ENCODE results near the gene AFF3.

The AFF3 gene

DNA sequence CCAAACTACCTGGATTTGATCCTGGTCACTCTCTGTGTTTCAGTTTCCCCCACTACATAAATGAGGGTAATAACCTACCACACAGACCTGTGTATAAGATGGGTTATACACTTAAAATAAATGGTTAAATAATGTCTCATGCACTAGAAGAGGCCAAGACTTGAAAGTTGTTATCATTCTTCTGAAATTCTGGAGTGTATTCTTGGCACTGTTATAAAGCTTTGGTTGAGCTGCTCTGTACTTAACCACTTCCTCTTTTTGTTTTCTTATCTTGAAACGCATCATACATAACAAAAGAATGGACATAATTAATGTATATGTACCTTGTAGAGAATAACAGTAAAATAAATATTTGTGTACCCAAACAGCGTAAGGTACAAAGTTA lies 281.0 kb downstream of the AFF3 start:
- intact Hi-C loops (cut with DNase I): no loop called here
- no peak for DNase-seq

GRCh38 chr2:99860720-99861375 lies 281.5 kb downstream of the AFF3 start:
- no peak for DNase-seq
- intact Hi-C loops (cut with DNase I): no loop called here

GRCh38 chr2:99858951-99859596 lies 283.3 kb downstream of the AFF3 start:
- intact Hi-C loops (cut with DNase I): no loop called here
- DNase-seq: peak in 8 of 42 donors; percentile 10 to 49 (median 34)

DNA sequence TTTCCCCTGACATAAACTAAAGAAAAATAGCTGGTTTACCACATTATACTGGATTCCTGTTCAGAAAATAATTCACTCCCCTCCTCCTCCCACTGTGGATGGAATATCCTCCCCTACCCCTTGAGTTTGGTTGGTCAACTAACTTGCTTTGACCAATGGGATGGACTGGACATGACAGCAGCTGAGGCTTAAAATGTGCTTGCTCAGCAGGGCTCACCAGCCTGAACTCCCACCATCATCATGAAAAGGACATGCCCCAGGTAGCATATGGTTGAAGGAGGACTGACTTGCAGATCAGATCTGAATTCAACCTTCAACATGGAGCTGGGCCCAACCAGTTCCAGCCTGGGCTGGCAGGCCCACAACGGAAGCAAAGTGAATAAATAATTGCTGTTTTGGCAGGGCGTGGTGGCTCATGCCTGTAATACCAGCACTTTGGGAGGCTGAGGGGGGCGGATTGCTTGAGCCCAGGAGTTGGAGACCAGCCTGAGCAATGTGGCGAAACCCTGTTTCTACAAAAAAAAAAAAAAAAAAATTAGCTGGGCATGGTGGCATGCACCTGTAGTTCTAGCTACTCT lies 284.4 kb downstream of the AFF3 start:
- intact Hi-C loops (cut with DNase I): no loop called here
- peak in 1 of 42 donors; percentile 33 for DNase-seq

DNA sequence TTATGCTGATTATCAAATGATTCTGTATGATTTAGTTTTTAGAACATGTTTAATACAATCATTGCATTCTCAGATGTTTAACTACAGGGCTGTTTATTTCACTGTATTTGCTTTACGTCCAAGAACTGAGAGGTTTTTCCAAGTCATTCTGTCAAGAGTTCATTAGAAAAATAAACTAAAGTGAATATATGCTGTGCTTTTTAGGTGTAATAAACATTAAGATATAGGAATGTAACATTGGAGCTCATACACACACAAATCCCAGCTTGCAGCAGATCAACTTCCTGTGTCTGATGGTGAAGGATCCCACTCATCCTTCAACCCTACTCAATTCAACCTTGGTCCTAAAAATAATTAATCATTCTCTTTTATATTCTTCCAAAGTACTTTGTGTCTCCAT lies 285.0 kb downstream of the AFF3 start:
- no peak for DNase-seq
- intact Hi-C loops (cut with DNase I): no loop called here

DNA sequence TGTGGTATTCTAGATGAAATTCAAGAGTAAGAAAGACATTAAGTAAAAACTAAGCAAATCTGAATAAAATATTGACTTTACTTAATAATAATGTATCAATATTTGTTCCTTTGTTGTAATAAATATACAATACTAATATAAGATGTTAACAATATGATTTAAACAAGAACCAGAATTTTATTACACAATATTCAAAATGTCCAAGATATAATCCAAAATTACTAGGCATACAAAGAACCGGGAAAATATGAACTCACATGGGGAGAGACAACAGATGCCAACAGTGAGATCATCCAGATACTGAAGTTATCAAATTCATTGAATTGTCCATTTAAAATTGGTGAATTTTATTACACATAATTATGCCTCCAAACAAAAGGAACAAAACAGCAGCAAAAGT lies 286.3 kb downstream of the AFF3 start:
- intact Hi-C loops (cut with DNase I): no loop called here
- DNase-seq: no peak

GRCh38 chr2:99854236-99854852 lies 288.0 kb downstream of the AFF3 start:
- no peak for DNase-seq
- intact Hi-C loops (cut with DNase I): no loop called here

DNA sequence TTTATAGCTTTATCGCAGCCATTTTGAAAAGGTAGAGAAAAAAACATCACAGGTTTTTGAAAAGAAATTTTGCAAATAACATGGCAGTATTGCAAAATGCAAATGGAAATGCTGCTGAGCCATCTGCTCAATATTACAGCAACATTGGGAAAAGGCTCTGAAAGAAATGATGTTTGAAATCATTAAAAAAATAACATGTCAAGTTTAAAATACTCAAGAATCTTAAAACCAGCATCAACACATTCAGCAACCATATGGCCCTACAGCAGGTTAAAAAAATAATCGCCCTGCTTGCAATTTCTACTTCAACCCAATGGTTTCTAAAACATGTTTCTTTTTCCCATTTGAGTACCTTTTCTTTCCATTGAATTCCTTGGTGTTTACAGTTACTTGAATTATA lies 289.4 kb downstream of the AFF3 start:
- intact Hi-C loops (cut with DNase I): no loop called here
- peak in 1 of 42 donors; percentile 1 for DNase-seq

DNA sequence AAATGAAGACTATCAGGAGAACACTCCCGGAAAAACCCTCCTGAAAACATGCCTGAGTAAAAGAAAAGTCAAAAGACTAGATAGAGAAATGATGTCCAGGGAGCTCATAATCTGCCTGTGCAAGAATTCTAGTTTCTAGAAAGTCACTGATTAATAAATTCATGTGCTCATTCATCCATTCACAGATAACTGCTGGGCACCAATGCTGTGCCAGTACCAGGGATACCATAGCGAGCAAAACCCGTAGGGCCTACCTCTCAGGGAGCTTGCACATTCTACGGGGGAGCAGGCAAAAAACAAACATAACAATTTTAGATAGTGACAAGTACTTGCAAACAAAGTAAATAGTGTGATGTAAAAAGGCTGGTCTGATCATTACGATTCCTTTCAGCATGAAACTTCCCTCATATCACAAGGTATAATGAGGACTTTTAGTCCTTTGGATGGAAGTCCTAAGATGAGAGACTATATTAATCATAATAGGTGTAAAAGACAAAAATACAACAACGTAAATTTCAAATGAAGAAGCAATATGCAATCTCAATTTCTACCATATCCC lies 289.9 kb downstream of the AFF3 start:
- peak in 1 of 42 donors; percentile 24 for DNase-seq
- intact Hi-C loops (cut with DNase I): no loop called here

DNA sequence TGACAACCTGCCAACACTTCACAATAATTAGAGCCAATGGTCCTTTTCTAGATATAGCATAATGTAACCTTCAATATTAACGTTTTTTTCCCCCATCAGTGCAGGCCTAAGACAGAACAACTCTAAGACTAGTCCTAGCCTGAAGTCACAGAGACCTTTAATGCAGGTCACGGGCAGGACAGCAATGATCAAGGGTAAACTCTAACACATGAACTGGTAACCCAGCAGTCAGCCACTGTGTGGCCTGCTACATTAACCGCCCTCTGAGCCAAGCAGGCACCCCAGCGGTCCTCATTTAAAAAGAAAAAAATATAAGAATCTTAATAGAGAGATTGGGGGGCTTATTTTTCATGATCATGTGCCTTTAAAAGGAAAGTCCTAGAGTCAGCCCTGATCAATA lies 290.6 kb downstream of the AFF3 start:
- intact Hi-C loops (cut with DNase I): no loop called here
- no peak for DNase-seq

DNA sequence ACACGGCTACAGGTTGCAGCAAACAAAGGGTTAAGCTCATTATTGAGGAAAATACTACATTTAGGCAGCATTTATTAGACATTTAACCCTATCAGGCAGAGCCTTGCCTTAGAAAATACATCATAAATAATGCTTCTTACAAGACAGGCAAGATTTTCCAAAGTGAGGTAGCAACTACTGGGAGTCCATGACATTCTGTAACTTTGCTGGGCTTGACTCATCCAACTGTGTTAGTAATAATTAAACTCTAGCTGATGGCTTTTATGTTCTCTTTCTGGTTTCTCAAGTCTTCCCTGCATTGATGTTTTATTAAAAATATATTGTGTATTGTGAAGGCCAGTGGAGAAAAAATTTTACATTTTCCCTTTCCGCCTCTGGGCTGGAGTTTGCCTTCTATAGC lies 291.3 kb downstream of the AFF3 start:
- DNase-seq: no peak
- intact Hi-C loops (cut with DNase I): no loop called here

GRCh38 chr2:99850084-99850710 lies 292.2 kb downstream of the AFF3 start:
- peak in 1 of 42 donors; percentile 12 for DNase-seq
- intact Hi-C loops (cut with DNase I): no loop called here

- no peak for DNase-seq
- intact Hi-C loops (cut with DNase I): no loop called here
Observed at GRCh38 chr2:99846462-99847107, 295.8 kb downstream of the AFF3 start.

GRCh38 chr2:99845296-99845695 lies 297.1 kb downstream of the AFF3 start:
- intact Hi-C loops (cut with DNase I): no loop called here
- DNase-seq: no peak

- intact Hi-C loops (cut with DNase I): no loop called here
- no peak for DNase-seq
Observed at GRCh38 chr2:99842451-99842850, 299.9 kb downstream of the AFF3 start.

DNA sequence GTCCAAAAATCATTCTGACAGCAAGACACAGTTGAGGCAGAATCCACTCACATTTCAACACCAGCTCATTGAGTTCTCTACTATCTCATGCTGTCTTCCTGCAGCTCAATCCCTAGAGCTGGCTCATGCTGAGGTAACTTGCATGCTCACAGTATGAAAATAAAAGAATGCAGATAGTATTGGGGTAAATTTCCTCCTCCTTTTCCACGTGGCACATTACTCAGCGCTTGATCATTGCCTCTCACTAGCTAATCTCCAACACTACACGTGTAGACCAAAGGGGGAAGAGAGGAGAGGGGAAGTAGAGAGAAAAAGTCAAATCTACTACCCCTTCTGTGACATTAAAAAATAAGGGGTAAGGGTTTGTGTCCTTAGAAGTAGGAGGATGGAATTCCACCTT lies 300.6 kb downstream of the AFF3 start:
- intact Hi-C loops (cut with DNase I): no loop called here
- DNase-seq: no peak

- intact Hi-C loops (cut with DNase I): no loop called here
- DNase-seq: no peak
Observed at GRCh38 chr2:99840831-99841230, 301.6 kb downstream of the AFF3 start.

DNA sequence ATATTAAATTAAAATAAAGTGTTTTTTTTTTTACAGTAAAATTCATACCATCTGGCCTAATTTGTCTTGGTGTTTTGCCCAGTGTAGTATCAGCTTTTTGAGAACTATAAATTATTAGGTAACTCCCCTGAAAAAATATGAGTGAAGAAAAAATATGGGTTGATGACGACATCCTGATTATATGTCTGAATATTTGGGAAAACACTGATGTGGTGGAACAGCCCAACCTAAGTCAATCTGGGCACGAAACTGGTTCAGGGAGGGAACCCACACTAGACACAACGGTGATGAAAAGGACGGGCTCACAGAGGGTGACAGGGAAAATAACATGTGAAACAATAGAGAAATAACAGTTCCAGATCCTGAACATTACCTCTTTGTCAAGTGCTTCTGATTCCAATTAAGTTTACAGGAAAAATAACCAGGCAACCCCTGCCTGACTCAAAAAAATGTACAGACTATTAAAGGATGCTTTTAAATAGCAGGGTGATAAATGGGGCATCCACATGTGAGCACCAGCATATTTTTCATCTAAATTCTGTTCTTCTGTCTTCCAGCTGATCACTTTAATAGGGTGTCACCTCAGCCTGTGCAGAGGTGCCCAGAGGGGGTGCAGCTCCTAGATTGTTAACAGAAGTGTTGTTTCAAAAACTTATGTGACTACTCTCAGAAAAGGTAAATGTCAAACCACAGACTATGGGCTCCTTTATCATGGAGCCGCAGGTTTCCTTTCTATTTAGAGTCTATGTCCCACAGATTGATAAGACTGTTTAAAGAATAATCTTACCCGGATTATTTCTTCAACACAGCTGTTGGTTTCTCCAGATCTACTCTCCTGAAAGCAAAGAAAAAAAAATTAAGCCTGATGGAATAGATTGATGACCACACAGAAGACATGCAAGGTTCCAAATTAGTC lies 305.4 kb downstream of the AFF3 start:
- intact Hi-C loops (cut with DNase I): no loop called here
- no peak for DNase-seq
